NCI-H446 treated with DMSO at 0.1 percent for 48 hours (cell line): ENCODE results near the gene HYAL1.

Experiments
- DNase-seq: peaks from one replicate; lab custom pipeline; 2025; lab: John Stamatoyannopoulos, UW

HYAL1 gene

DNA sequence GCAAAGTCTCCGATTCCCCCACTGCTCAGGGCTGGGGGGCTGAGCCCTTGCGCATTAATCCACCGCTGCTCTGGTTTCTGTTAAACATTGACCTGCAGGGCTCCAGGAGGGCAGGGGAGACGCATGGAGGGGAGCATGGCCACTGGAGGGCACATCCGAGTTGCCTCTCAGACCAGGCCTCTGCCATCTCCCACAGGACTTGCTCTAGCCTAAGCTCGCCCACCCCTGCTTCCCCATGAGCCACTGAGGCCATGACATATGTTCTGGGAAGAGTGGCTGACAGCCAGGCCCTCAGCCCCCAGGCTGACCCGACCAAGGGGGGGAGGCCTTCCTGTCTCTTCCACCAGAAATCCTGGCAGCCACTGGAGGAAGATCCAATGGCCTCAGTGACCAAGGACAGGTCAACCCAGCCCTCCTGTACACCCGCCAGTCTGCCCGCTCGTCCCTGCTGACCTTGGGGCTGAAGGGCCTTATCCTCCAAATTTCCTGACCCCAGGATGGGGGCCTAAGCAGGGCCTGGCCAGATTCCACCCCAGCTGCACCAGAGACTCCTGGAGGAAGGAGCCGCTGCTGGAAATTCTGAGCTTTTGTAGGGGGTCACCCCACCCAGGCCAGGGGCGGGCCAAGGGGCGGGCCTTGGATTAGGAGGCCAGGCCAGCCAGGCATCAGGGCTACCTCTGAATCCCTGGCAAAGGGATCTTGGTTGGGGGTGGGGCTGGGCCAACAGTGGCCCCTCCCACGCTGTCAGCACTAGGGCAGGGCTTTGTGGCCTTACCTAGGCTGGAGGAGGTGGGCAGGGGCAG lies at the start of gene HYAL1:
HYAL1 (minus strand) TSS at position 562 of the 803 bp plus-strand sequence. CDS start 618 bp downstream, outside the sequence.
- DNase-seq = no peak

DNA sequence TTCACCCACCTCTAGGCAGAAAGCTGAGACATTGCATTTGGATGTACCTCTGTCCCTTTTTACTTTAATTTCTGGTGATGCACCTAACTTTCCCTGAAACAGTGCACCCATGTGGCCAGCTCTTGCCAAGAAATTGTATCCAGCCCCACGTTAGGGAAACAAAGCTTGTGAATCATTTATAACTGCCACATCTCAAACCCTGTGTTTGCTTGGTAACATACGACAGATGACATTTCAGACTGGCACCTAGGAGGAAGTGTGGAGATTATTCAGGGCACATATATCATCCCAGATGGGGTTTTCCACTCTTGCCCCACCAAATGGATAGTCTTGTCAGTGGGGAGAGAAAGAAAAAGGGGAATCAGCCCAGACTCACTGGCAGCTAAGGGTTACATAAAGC lies 49.4 kb upstream of the HYAL1 start:
- DNase-seq = no peak

GRCh38 chr3:50351323-50351697 lies 47.9 kb upstream of the HYAL1 start:
- no peak for DNase-seq

- peak; percentile 77 for DNase-seq
Observed at GRCh38 chr3:50350527-50351322, 47.4 kb upstream of the HYAL1 start, which contains the start of the genes CYB561D2 and NPRL2. Gene CYB561D2, plus strand, starts transcription at chr3:50350862. Its CDS starts 572 bp downstream, at chr3:50351434. Gene NPRL2, minus strand, starts transcription at chr3:50350775. Its CDS starts 123 bp downstream, at chr3:50350652.

- DNase-seq = no peak
Observed at GRCh38 chr3:50350213-50350526, 46.8 kb upstream of the HYAL1 start.

- peak; percentile 33 for DNase-seq
Observed at GRCh38 chr3:50347187-50347813, 43.9 kb upstream of the HYAL1 start.

DNA sequence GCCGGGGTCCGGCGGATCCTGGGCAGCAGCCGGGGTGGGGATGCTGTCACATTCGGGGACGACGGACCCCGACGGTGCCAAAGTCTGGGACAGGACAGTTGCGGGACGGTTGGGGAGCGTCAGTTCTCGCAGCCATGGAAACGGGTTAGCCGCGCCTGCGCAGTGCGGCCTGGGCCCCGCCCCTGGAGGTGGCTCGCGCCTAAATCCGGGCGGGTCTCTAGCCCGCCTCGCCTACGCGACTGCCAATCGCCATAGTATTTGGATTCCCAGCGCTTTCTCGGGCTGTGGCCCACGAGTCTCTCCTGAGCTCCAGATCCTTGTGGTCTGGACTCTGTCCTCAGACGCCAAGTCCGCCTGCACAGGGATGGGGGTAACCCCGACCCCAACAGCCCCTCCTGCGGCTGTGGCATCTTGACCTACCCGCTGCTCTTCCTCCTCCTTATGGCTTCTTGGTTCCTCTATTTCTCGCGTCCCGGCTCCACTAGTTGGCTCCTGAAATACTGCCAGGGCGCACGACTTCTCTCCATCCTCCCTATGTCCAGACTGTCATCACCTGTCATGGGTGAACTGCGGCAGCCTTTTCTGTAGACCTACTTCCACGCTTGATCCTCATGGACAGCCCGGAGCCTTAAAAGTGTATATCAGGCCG lies 42.3 kb upstream of the HYAL1 start, which contains the start of gene ZMYND10:
ZMYND10 (minus strand) TSS at position 147 of the 649 bp plus-strand sequence. CDS start 153 bp downstream, outside the sequence.
- no peak for DNase-seq

DNA sequence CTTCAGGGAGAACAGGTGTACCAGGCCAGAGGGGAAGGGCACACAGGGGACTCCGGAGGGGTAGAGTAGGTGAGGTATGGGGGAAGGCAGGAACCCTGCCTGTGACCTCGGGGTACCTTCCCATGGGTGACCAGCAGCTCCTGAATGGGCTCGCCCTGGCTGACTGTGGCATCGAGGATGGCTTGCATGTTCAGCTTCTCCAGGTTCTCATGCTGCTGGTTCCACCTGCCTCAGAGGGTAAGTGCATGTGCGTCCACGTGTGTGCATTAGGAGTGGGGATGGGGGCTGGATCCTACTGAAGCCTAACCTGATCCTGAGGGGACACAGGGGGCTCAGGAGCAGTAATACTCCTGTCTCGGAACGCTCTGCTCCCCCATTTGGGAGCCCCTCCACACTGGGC lies 41.6 kb upstream of the HYAL1 start:
- no peak for DNase-seq

DNA sequence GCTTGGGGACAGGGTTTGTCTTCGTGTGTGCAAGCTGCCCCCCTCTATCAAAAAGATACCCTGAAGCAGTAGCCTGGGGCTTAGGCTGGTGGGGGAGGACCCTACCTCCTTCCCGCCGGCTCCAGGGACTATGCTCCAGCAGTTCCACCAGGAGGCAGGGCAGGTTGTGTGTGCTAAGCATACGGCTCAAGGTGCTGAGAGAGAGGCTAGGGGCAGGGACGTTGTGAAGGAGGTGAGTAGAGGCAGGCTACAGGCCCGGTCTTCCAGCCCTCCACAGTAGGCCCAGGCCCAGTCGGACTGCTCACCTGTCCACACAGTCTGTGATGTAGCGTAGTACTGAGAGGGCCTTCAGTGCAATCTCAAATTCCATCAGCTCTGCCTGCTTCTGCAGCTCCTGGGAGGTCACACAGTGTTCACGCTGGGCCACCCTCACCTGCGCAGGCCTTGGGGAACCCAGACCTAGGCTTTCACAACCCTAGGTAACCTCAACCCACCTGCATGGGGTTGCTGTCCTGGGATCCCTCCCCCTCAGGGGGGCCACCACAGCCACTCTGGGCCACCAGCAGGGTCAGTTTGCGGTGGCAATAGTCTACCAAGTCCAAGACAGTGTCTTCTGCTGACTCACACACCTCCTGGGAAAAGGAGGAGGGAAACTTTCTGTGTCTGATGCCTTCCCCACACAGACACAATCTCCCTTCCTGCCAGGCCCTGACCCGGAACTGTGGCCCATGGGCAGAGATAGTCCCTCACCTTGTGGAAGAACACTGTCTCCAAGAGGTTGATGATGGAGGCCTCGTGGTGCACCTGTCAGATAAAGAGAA lies 39.6 kb upstream of the HYAL1 start:
- no peak for DNase-seq

GRCh38 chr3:50341996-50342650 lies 38.7 kb upstream of the HYAL1 start:
- no peak for DNase-seq

GRCh38 chr3:50341537-50341936 lies 38.2 kb upstream of the HYAL1 start:
- no peak for DNase-seq

- DNase-seq = no peak
Observed at GRCh38 chr3:50340448-50341329, 37.3 kb upstream of the HYAL1 start, which contains the start of gene RASSF1. Gene RASSF1, minus strand, starts transcription at chr3:50340836. Its CDS starts 31 bp downstream, at chr3:50340805.

- DNase-seq = no peak
Observed at GRCh38 chr3:50340147-50340447, 36.7 kb upstream of the HYAL1 start.

DNA sequence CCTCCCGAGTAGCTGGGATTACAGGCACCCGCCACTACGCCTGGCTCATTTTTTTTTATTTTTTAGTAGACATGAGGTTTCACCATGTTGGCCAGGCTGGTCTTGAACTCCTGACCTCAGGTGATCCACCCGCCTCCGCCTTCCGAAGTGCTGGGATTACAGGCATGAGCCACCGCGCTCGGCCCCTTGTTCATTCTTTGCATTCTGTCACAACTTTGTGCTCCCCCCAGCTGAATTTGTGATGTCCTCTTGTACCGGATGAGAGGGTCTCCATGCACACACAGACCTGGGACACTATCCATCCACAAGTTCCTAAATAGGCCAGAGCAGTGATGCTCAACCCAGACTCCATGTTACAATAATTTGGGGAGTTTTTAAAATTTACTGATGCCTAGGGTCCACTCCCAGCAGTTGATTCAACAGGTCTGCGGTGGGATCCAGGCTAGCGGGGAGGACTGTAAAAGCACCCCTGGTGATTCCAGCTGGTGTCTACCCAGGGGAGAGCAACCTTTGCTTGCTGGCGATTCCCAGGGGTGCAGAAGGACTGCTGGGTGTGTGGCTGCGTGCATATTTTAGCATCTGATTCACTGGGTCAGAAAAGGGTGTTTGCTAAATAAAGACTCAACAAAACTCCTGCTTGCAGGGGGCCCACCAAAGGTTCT lies 36.2 kb upstream of the HYAL1 start:
- DNase-seq = no peak

DNA sequence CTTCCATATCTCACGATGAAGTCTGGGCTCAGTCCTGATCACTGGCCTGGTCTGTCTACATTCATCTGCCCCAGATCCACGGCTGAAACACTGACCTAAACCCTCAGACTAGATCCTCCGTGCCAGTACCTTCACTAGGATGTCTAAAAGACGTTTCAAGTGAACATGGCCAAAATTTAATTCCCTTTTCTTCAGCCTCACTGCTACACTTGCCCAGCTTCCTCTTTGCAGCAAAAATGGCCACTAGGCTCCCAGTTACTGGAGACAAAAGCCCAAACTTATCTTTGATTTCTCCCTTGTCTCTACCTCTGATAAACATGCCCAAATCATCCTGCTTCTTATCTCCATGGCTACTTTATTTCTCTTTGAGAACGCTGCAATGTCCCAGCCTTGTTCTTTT lies 35.6 kb upstream of the HYAL1 start:
- DNase-seq = no peak

GRCh38 chr3:50337175-50337861 lies 33.9 kb upstream of the HYAL1 start:
- peak; percentile 94 for DNase-seq

DNA sequence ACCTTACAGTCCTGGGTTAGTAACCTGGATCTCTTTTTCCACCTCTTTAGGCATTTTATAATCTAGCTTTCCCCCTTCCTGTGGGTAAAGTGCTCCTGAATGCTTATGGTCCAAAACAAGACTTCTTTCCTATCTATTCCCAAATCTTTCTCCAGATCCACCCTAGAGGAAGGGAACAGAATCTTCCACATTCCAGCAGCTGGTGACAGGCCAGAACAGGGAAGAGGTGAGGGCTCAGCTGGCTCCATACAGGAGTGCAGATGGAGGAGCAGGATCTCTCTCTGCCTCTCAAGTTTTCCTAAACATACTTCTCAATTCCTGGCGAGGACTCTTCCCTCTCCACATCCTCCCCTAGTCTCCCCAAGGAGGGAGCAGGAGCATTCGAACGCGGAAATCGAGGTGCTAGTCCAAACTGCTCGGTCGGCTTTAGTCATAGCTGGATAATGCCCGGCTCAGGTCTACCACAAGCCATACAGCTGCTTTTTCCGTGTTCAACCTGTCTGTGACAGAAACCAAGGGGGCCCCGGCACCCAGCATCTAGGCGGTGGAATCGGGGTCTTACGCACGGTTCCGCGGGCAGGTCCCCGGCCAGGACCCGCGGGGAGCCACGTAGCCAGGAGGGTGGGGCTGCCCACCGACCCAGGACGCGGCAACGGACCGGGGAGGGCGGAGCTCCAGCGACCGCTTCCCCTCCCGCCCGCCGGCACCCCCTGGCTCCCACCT lies 33.2 kb upstream of the HYAL1 start:
- no peak for DNase-seq
